Prostate gland (tissue), 2 donors: Measurements from ENCODE around the gene NTRK2.

Experiments
- POLR2A ChIP-seq: fragments of 450-650 bp; IDR thresholded peaks from one replicate; pipeline ENCODE4 v1.6.1; 2016; ENCODE audit warnings: antibody characterized with exemption, mild to moderate bottlenecking
- POLR2AphosphoS5 ChIP-seq: sonication (generic); formaldehyde crosslinking; IDR thresholded peaks from one replicate; pipeline ENCODE4 v1.6.1; 2017; ENCODE audit warnings: antibody characterized with exemption
- TF ChIP-seq, protein P1 (sequence below), 4 experiments: fragments of 200-600 bp in 2 of 4; fragments of 450-650 bp in 2 of 4; sonication (generic) in 2 of 4; IDR thresholded peaks; 1 replicate in 3 of 4; 2 replicates in 1 of 4; pipeline ENCODE4 v1.5.1; 2016 to 2019; ENCODE audit warnings: antibody characterized with exemption in 4 of 4, mild to moderate bottlenecking in 2 of 4, moderate library complexity in 2 of 4

- TF ChIP-seq POLR2AphosphoS5 (no peak), POLR2A (no peak)
- TF ChIP-seq, protein P1, sequence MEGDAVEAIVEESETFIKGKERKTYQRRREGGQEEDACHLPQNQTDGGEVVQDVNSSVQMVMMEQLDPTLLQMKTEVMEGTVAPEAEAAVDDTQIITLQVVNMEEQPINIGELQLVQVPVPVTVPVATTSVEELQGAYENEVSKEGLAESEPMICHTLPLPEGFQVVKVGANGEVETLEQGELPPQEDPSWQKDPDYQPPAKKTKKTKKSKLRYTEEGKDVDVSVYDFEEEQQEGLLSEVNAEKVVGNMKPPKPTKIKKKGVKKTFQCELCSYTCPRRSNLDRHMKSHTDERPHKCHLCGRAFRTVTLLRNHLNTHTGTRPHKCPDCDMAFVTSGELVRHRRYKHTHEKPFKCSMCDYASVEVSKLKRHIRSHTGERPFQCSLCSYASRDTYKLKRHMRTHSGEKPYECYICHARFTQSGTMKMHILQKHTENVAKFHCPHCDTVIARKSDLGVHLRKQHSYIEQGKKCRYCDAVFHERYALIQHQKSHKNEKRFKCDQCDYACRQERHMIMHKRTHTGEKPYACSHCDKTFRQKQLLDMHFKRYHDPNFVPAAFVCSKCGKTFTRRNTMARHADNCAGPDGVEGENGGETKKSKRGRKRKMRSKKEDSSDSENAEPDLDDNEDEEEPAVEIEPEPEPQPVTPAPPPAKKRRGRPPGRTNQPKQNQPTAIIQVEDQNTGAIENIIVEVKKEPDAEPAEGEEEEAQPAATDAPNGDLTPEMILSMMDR (IDR thresholded peaks at IDR 0.05), result no peak
Observed at GRCh38 chr9:84971571-84971970, 302.0 kb downstream of the NTRK2 start.
